GM21723 (cell line): Measurements from ENCODE around the gene ACSS3.

Source experiments
- ATAC-seq: cut with Tn5 transposase; IDR thresholded peaks from one replicate; pipeline ENCODE4 v1.9.1; 2021; ENCODE audit warnings: mild to moderate bottlenecking, moderate library complexity; ENCODE audit not compliant: unreplicated experiment

ACSS3 gene

GRCh38 chr12:81294325-81295190 is 216.7 kb downstream of the ACSS3 start:
- ATAC-seq: no peak

GRCh38 chr12:81295251-81295650 is 217.4 kb downstream of the ACSS3 start:
- ATAC-seq: no peak

GRCh38 chr12:81296556-81297305 is 218.9 kb downstream of the ACSS3 start:
- ATAC-seq: no peak

- no peak for ATAC-seq
Measured at GRCh38 chr12:81297601-81298000, 219.7 kb downstream of the ACSS3 start.

GRCh38 chr12:81300454-81300853 is 222.6 kb downstream of the ACSS3 start:
- no peak for ATAC-seq

- no peak for ATAC-seq
Measured at GRCh38 chr12:81303935-81304334, 226.1 kb downstream of the ACSS3 start.
